Keratinocyte (primary cell): ENCODE data around the gene PCNT. TPM values are rescaled to one million over a fixed set of nuclear protein-coding genes. Genes with fewer than 3 reads are reported as not detected.
A peak's percentile ranks its signal among the peaks of the same experiment; 100 is the strongest.

Experiments
- DNase-seq: peaks from one replicate; pipeline ENCODE4 v3.0.0-alpha.2; 2011; ENCODE audit warnings: low read depth, missing footprints, low spot score
- FAIRE-seq: peaks from 2 replicates; lab custom pipeline; 2011; peaks lifted over from hg19 to GRCh38; lab: Jason Lieb, UNC
- H2AFZ ChIP-seq: 2 replicates; pipeline ENCODE4 v1.6.0; 2012; ENCODE audit warnings: low read length, control low read depth, inconsistent platforms; ENCODE audit not compliant: control insufficient read depth
- H3K27ac ChIP-seq: 2 replicates; pipeline ENCODE4 v1.5.1; 2011; ENCODE audit warnings: low read length; ENCODE audit not compliant: control insufficient read depth, insufficient read depth
- H3K27me3 ChIP-seq: 3 replicates; pipeline ENCODE4 v1.6.0; 2011; ENCODE audit warnings: low read length; ENCODE audit not compliant: control insufficient read depth, insufficient read depth; ENCODE audit errors: extremely low read depth
- H3K36me3 ChIP-seq, 2 experiments: 2 replicates in 1 of 2; 3 replicates in 1 of 2; pipeline ENCODE4 v1.5.1; 2011; ENCODE audit warnings: low read length in 2 of 2, mild to moderate bottlenecking in 1 of 2; ENCODE audit not compliant: control insufficient read depth in 2 of 2, insufficient read depth in 2 of 2; ENCODE audit errors: extremely low read depth in 1 of 2
- H3K4me1 ChIP-seq: 3 replicates; pipeline ENCODE4 v1.5.1; 2011; ENCODE audit warnings: low read length; ENCODE audit not compliant: control insufficient read depth, insufficient read depth; ENCODE audit errors: extremely low read depth
- H3K4me2 ChIP-seq: 3 replicates; pipeline ENCODE4 v1.6.0; 2011; ENCODE audit warnings: low read depth, low read length; ENCODE audit not compliant: control insufficient read depth, insufficient read depth; ENCODE audit errors: extremely low read depth
- H3K4me3 ChIP-seq, 3 experiments: fragments of 200-600 bp in 1 of 3; sonication (generic) in 1 of 3; 2 replicates in 2 of 3; 3 replicates in 1 of 3; pipeline ENCODE4 v1.5.1; 2011 to 2016; ENCODE audit warnings: low read length in 3 of 3, mild to moderate bottlenecking in 3 of 3, control low read depth in 2 of 3, inconsistent platforms in 1 of 3, low read depth in 1 of 3, mixed read lengths in 1 of 3, mixed run types in 1 of 3, moderate library complexity in 1 of 3; ENCODE audit not compliant: control insufficient read depth in 2 of 3, insufficient read depth in 2 of 3; ENCODE audit errors: extremely low read depth in 1 of 3
- H3K79me2 ChIP-seq: 2 replicates; pipeline ENCODE4 v1.6.0; 2012; ENCODE audit warnings: low read length; ENCODE audit not compliant: control insufficient read depth, insufficient read depth
- H3K9ac ChIP-seq: 3 replicates; pipeline ENCODE4 v1.6.0; 2011; ENCODE audit warnings: low read length; ENCODE audit not compliant: control insufficient read depth, insufficient read depth; ENCODE audit errors: extremely low read depth
- H3K9me1 ChIP-seq: 3 replicates; pipeline ENCODE4 v1.6.0; 2011; ENCODE audit warnings: low read length; ENCODE audit not compliant: control insufficient read depth, insufficient read depth; ENCODE audit errors: extremely low read depth
- H3K9me3 ChIP-seq: 2 replicates; pipeline ENCODE4 v1.5.1; 2012; ENCODE audit warnings: low read depth, low read length; ENCODE audit not compliant: control insufficient read depth
- H4K20me1 ChIP-seq: 3 replicates; pipeline ENCODE4 v1.6.0; 2011; ENCODE audit warnings: low read length; ENCODE audit not compliant: control insufficient read depth, insufficient read depth; ENCODE audit errors: extremely low read depth
- CTCF ChIP-seq, 3 experiments: IDR thresholded peaks in 1 of 3; conservative IDR thresholded peaks in 1 of 3; optimal IDR thresholded peaks in 1 of 3; 2 replicates in 2 of 3; 3 replicates in 1 of 3; pipeline versions ENCODE3 to v1.5.1; 2011; ENCODE audit warnings: low read length in 3 of 3, mild to moderate bottlenecking in 3 of 3, moderate library complexity in 2 of 3, control low read depth in 1 of 3, inconsistent platforms in 1 of 3; ENCODE audit not compliant: insufficient read depth in 2 of 3; ENCODE audit errors: extremely low read depth in 1 of 3
- EZH2 ChIP-seq: IDR thresholded peaks from one replicate; pipeline ENCODE4 v1.6.1; 2012; ENCODE audit warnings: inconsistent platforms, mild to moderate bottlenecking, low read length, moderate library complexity
- dilution Hi-C: fragments of 300-500 bp; cut with MboI; formaldehyde crosslinking; loops from one replicate; pipeline ENCODE4 v1.7.0; 2020; ENCODE audit warnings: low sequenced_read_pairs; ENCODE audit not compliant: extremely low pct_ligation_motif_present
- polyA plus RNA-seq, 5 experiments: library from polyadenylated mRNA; depleted of rRNA in 3 of 5; stranded (reverse) in 3 of 5; stranded (forward) in 1 of 5; unstranded in 1 of 5; fragments of >200 nt; gene quantifications; 1 replicate in 1 of 5; 2 replicates in 3 of 5; 3 replicates in 1 of 5; pipeline versions ENCODE4 v1.2.1 to v1.2.3, GENCODE V29; 2011 to 2012; ENCODE audit warnings: missing spikeins in 2 of 5, low read depth in 1 of 5, low replicate concordance in 1 of 5

The PCNT gene
- polyA plus RNA-seq, 1 donor (not counting 4 experiments of a cell fraction or from before 2014, with no cell fraction given), result 9.8 TPM

GRCh38 chr21:46420241-46421190 lies 96.6 kb downstream of the PCNT start:
- FAIRE-seq, result no peak
- no peak overlapping the region for H3K4me2 ChIP-seq
- H3K9me3 ChIP-seq, result no peaks in the 10 kb centered on the region
- H3K79me2 ChIP-seq, result no peaks in the 10 kb centered on the region
- H2AFZ ChIP-seq, result no peak overlapping the region
- H3K36me3 ChIP-seq, result peaks cover 23 to 24% of the 10 kb centered on the region in 2 experiments
- no peak for DNase-seq
- H3K4me3 ChIP-seq, result no peak overlapping the region
- H3K9me1 ChIP-seq, result no peaks in the 10 kb centered on the region
- dilution Hi-C loops, result no loop called here
- H4K20me1 ChIP-seq, result no peaks in the 10 kb centered on the region
- TF ChIP-seq EZH2 (no peak), CTCF (optimal IDR thresholded peaks at IDR 0.05 in 1 of 3, IDR thresholded peaks at IDR 0.05 in 1 of 3, conservative IDR thresholded peaks at IDR 0.05 in 1 of 3; ENCODE audit: extremely low read depth in 1 of 3, insufficient read depth in 2 of 3, low read length in 3 of 3) (peak in 1 of 3 experiments; percentile 11)
- no peak overlapping the region for H3K9ac ChIP-seq
- H3K4me1 ChIP-seq, result no peaks in the 10 kb centered on the region
- H3K27ac ChIP-seq, result no peak overlapping the region
- no peaks in the 10 kb centered on the region for H3K27me3 ChIP-seq

GRCh38 chr21:46421191-46421750 lies 97.3 kb downstream of the PCNT start:
- H3K36me3 ChIP-seq, result peaks cover 23 to 24% of the 10 kb centered on the region in 2 experiments
- no peak overlapping the region for H2AFZ ChIP-seq
- H3K9me3 ChIP-seq, result no peaks in the 10 kb centered on the region
- H3K27ac ChIP-seq, result no peak overlapping the region
- no peak overlapping the region for H3K4me3 ChIP-seq
- dilution Hi-C loops, result no loop called here
- DNase-seq, result no peak
- H3K9me1 ChIP-seq, result no peaks in the 10 kb centered on the region
- H3K27me3 ChIP-seq, result no peaks in the 10 kb centered on the region
- no peaks in the 10 kb centered on the region for H3K4me1 ChIP-seq
- no peak for FAIRE-seq
- TF ChIP-seq EZH2 (no peak), CTCF (optimal IDR thresholded peaks at IDR 0.05 in 1 of 3, IDR thresholded peaks at IDR 0.05 in 1 of 3, conservative IDR thresholded peaks at IDR 0.05 in 1 of 3; ENCODE audit: extremely low read depth in 1 of 3, insufficient read depth in 2 of 3, low read length in 3 of 3) (peak in 1 of 3 experiments; percentile 5)
- H3K9ac ChIP-seq, result no peak overlapping the region
- H3K79me2 ChIP-seq, result no peaks in the 10 kb centered on the region
- H3K4me2 ChIP-seq, result no peak overlapping the region
- H4K20me1 ChIP-seq, result no peaks in the 10 kb centered on the region
